Stimulated activated CD4-positive, alpha-beta T cell treated with anti-CD3 and anti-CD28 coated beads, Interleukin-2, amount 100 ng/mL, for 24 hours (primary cell): ENCODE results near the gene BCAS4.
A peak's percentile ranks its signal among the peaks of the same experiment; 100 is the strongest.

Source experiments
- DNase-seq, 2 donors: peaks; one replicate each; pipeline ENCODE4 v3.0.0-alpha.2; 2020

The BCAS4 gene

DNA sequence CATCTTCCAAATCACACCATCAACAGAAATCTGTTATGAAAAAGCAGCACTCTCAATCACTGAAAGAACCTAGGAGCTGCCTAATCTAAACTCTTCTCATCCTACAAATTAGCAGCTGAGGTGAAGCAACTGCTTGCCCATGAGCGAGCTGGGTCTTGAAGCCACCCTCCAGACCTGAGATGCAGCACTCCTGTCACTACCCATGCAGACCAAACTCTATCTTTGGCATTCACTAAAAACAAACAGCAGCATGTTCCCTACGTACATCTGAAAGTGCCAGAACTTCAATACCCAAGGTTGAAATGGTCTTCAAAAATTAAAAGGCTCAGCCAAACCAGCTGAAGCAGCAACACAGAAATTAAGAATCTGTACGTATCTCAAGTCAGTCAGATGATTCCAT lies 122.1 kb downstream of the BCAS4 start:
- DNase-seq, result no peak

DNA sequence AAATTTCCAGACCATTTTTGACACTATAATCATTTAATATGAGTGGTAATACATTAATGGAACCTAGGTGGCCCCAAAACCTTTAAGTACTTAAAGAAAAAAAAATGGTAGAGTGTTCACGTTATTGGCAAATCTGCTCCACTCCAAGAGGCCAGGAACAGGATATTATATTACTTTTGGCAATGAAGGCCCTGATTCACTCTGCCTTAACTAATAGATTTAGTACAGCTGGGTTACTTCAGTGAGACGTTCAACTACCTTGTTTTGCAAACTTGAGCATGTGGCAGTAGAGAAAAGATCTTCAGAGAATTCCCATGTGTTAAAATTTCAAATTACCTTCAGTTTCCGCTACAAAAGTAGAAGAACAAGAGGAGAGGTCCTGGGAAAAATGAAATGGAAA lies 123.5 kb downstream of the BCAS4 start:
- no peak for DNase-seq

DNA sequence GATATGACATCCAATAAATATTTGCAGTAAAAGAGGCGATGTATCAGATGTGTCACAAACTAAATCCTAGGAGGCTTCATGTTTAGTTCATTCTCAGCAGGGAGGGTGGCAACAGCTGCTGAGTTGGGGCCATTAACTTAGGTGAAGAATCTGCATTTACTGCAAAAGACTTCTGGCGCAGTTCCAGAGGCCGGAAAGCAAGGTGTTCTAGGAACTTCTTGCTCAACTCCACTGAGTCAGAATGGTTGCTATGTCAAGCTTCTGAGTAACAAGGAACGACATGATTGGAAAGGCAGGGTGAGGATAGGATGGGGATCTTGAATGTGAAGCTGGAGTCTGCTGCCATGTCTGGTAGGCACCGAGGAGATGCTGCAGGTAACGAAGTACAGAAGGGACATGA lies 124.7 kb downstream of the BCAS4 start:
- DNase-seq, result peak in 1 of 2 donors; percentile 15

DNA sequence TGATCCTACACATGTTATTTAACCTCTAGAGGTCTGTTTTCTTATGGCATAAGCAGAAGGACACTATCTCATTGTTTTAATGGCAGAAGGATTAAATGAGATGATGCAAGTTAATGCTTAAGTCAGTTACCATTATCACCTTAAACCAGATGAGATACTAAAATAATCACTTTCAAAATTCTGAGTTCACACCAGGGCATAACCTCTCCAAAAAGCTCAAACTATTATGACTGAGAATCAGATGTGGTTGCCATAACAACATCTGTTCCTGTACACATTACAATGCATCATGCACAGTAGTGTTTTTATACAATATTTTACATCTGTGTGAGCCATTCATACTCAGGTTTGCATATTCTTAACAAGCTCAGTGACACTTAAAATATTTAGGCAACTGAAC lies 126.1 kb downstream of the BCAS4 start:
- no peak for DNase-seq

DNA sequence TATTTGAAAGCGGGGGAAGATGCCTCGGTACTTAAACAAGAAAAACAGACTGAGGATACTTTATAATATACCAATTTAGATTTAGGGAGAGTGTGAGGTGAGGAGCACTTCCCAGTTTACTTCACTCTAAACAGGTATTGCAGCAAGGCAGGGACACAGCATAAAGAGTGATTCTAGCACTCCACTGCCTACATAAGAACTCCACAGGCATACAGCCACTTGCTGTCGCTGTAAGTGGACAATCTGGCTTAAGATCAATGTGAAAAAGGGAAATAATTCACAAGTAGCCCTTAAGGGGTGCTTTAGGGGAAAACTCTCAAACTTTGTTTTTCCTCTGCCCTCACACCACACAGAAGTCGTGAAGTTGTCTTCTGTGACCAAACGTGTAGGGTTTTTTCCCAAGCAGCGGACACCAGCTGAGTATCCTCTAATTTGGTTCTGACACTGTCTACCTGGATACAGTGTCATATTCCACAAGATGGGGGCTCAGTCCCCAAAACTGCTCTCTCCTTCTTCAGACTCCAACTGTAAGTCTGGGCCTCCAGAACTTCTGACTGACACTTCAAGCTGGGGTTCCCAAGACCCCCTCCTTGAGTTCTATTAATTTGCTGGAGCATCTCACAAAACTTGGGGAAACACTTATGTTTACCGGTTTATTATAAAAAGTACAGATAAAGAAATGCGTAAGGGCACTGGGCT lies 127.1 kb downstream of the BCAS4 start:
- DNase-seq, result no peak

DNA sequence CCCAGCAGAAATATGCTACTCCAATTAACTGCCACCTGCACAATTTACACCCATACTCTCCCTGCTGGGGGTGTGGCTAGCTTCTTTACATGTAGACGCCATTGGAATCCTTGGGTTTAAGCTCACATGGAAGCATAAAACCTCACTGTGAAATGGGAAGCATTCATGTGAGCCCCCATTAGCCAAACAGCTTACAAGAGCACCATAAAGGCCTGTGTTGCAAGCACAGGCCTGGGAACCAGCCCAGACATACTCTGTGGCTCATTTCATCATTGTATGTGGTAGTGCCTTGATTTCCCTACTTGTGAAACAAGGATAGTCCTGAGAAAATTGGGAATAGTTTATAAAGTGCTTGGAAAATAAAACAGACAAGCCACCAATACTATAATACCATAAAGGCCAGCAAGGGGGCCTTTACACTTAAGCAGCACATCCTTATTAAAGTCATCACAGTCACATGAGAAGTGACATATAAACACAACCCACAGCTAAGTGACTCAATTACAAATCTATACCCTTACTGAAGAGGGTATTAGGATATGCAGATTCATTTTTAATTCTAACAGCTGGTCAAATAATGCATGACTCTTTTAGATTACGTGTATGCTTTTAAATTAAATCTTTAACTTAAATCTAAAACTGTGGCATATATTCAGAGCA lies 129.5 kb downstream of the BCAS4 start:
- DNase-seq, result no peak

DNA sequence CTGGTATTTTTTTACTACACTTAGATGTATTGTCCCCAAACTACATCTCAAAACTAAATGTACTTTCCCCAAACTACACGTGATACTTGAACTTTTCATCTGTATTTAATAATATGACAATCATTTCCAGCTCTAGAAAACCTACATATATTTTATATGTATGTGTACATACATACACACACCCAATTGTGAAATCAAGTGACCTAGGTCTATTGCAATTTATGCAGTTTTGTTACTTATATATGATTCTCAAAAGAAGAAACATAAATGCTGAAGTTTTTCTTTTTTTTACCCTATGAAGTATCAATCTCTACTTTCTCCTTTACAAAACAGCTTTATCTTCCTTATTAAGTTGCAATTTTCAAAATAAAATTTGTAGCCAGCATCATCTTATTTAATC lies 131.7 kb downstream of the BCAS4 start:
- DNase-seq, result no peak
